ENCODE data around the gene TTC31. TPM values are rescaled to one million over a fixed set of nuclear protein-coding genes. Genes with fewer than 3 reads are reported as not detected.
"Not testable (repeated sequence)": the region's sequence is repeated elsewhere in the genome, so short reads cannot be mapped to it uniquely, and the experiment has no call there.

The TTC31 gene
- total RNA-seq, 2 donors from 2014 or later = 23.6 to 29.7 TPM

DNA sequence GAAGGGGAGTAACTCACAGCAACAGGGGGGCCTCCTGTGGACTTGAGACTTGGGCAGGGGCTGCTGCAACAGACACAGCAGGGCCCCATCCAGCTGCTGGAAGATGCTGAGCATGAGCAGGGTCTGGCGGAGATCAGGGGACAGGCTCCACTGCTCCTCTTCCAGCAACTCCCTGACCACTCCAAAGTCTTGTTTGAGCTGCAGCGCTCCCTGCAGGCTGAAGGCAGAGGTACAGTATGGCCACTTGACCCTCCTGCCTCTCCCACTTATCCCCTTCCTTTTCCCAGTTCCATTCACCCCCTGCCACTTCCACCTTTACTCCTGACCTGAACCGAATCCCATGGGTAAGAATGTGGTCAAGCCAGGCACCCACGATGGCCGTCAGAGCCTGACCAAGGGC lies 8.0 kb upstream of the TTC31 start:
- intact Hi-C loops (cut with DNase I, micrococcal nuclease) = no loop called here
- no peak for DNase-seq
- ATAC-seq = no peak

DNA sequence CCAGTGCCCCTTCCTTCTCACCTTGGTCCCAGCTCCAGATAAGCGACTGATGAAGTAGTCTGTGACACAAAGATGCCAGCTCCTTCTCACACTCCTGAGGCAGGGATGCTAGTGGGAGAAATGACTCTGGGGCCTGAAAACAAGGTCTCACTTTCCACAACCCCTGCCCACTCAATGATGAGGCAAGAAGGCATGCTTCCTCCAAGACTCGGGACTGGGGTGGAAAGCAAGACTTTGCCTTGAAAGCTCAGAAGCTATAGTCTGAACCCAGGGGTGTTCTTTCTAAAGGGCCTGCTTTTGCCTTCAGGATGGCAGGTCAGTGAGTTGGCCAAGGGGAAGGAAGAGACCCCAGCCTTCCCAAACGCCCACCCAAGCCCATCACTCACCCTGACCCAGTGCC lies 1.4 kb upstream of the TTC31 start:
- no peak for DNase-seq
- ATAC-seq = no peak
- intact Hi-C loops (cut with DNase I, micrococcal nuclease) = loop anchor here in 1 of 2 donors (5.0 kb wide), 1 partner anchor 106 kb away; no protein-coding TSS in a partner anchor

GRCh38 chr2:74481961-74482800 lies 700 bp upstream of the TTC31 start:
- intact Hi-C loops (cut with DNase I, micrococcal nuclease) = loop anchor here in 1 of 2 donors (5.0 kb wide), 1 partner anchor 105 kb away; no protein-coding TSS in a partner anchor
- peak; percentile 53 for ATAC-seq
- DNase-seq = peak in 1 of 2 donors; percentile 43

GRCh38 chr2:74483675-74484164 lies 839 bp downstream of the TTC31 start:
- ATAC-seq, DNase-seq: not testable (repeated sequence)
- intact Hi-C loops (cut with DNase I, micrococcal nuclease) = loop anchor here (2.0 to 5.0 kb wide), 2 partner anchors 104 to 105 kb away; no protein-coding TSS in a partner anchor

- intact Hi-C loops (cut with DNase I, micrococcal nuclease) = no loop called here
- DNase-seq (no peak), ATAC-seq (no peak)
These were observed 3.3 kb downstream of the TTC31 start for GRCh38 chr2:74486141-74486540.

DNA sequence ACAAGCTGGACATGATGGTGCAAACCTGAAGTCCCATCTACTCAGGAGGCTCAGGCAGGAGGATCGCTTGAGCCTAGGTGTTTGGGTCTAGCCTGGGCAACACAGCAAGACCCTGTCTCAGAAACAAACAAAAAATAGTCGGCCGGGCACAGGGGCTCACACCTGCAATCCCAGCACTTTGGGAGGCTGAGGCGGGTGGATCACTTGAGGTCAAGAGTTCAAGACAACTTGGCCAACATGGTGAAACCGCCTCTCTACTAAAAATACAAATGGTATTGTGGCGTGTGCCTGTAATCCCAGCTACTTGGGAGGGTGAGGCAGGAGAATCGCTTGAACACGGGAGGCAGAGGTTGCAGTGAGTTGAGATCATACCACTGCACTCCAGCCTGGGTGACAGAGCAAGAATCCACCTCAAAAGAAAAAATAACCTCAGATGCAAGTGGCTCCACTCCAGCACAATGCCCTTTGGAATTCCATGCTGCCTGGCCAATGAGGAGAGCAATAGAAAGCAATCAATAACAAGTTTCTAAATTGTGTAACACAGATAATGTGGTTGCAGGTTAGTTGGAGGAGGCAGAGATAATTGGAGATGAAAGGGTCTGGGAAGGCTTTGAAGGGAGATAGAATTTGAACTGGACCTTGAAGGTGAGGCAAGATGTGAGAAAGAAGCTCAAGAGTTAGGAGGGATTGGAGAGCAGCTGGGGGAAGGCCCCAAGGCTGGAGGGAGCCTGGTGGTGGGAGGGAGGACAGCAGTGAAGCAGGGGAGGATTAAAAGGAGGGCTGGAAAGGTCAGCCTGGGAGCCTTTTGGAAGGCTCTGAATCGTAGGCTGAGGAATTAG lies 6.0 kb downstream of the TTC31 start:
- intact Hi-C loops (cut with DNase I, micrococcal nuclease) = no loop called here
- no peak for DNase-seq
- no peak for ATAC-seq

GRCh38 chr2:74489906-74490305 lies 7.0 kb downstream of the TTC31 start:
- intact Hi-C loops (cut with DNase I, micrococcal nuclease) = no loop called here
- ATAC-seq = no peak
- DNase-seq = no peak

- ATAC-seq (no peak), DNase-seq (no peak)
- intact Hi-C loops (cut with DNase I, micrococcal nuclease) = no loop called here
These were observed 9.0 kb downstream of the TTC31 start for GRCh38 chr2:74491648-74492544.

GRCh38 chr2:74493546-74493945 lies 10.7 kb downstream of the TTC31 start:
- intact Hi-C loops (cut with DNase I, micrococcal nuclease) = no loop called here
- DNase-seq (no peak), ATAC-seq (no peak)

- DNase-seq (no peak), ATAC-seq (no peak)
- intact Hi-C loops (cut with DNase I, micrococcal nuclease) = no loop called here
These were observed 12.6 kb downstream of the TTC31 start for GRCh38 chr2:74495440-74495839.

- intact Hi-C loops (cut with DNase I, micrococcal nuclease) = no loop called here
- DNase-seq (no peak), ATAC-seq (no peak)
These were observed 14.3 kb downstream of the TTC31 start for GRCh38 chr2:74496997-74497776.

GRCh38 chr2:74497777-74498499 lies 15.1 kb downstream of the TTC31 start:
- intact Hi-C loops (cut with DNase I, micrococcal nuclease) = no loop called here
- peak in 1 of 2 donors; percentile 59 for DNase-seq
- peak; percentile 46 for ATAC-seq

DNA sequence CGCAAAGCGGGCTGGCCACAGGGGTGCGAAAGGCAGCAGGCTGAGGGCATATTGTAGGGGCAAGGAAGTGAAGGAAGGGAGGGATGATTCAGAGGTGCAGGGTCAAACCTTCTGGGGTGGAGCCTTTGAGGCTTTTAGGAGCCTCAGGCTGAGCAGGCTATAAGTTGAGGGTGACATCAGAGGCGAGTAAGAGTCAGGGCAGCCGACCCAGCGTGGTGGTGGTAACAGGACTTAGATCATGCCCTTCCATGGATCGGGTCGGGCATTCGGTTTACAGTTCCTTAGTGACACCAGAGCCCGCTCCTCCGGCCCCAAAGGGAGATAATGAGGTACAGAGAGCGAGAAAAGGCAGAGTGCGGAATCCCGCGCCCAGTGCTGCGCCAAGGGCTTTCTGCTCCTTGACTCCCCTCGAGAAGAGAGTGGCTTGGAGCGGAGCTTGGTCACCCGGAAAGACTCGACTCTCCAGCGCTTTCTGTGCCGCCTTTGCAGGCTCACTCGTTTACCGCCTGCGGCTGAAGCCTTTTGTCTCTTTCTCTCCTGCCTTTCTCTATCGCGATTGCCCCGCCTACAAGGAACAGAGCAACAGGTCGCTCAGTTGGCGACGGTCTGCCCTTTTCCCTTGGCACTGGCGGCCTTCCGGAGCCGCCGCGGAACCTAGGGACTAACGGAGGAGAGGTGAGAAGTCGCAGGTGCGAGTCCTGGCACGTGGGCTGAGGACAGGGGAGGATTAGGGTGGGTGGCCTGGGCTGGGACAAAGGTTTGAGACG lies 15.8 kb downstream of the TTC31 start:
- ATAC-seq = peak; percentile 16
- intact Hi-C loops (cut with DNase I, micrococcal nuclease) = no loop called here
- DNase-seq = peak in 1 of 2 donors; percentile 22

DNA sequence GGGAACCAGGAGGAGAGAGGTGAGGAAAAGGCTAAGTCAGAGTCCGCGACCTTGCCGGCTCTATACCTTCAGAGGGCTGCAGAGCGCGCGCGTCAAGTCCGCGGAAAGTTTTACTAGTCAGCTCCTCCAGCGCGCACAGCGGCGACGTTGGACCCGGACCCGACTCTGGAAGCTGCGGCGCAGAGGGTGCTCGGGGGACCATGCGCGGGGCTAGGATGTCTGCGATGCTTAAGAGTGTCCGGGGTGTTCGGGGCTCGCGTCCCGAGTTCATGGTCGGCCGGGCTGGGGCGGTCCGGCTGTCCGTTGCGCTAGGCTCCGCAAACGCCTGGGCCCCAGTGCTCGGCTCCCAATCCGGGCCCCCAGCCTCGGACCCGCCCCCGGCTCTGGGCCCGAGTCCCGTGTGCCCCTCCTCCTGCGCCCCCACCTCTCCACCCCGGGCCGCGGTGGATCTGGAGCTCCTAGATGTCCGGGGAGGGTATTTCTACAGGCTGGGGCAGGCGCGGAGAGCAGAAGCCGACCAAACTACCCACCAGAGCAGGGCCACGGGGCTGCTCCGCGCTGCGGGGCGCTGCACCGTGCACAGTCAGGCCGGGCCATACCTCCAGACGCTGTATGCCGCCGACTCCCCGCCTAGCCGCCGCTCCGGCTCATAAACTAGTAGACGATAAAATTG lies 16.5 kb downstream of the TTC31 start, which contains the start of gene LBX2:
LBX2 (minus strand) TSS at position 337 of the 673 bp plus-strand sequence; CDS start at position 271, 66 bp downstream.
- ATAC-seq (peak; percentile 10), DNase-seq (peak in 1 of 2 donors; percentile 57)
- intact Hi-C loops (cut with DNase I, micrococcal nuclease) = no loop called here

GRCh38 chr2:74499940-74500577 lies 17.2 kb downstream of the TTC31 start:
- intact Hi-C loops (cut with DNase I, micrococcal nuclease) = no loop called here
- DNase-seq (no peak), ATAC-seq (no peak)

Data from left colon (tissue), 2 donors.